Kidney epithelial cell (primary cell): Measurements from ENCODE around the gene SLC17A5. TPM values are rescaled to one million over a fixed set of nuclear protein-coding genes. Genes with fewer than 3 reads are reported as not detected.
A peak's percentile ranks its signal among the peaks of the same experiment; 100 is the strongest.
"Not testable (repeated sequence)": the region's sequence is repeated elsewhere in the genome, so short reads cannot be mapped to it uniquely, and the experiment has no call there.

Source experiments
- DNase-seq: peaks from one replicate; pipeline ENCODE4 v3.0.0-alpha.2; 2010; ENCODE audit warnings: low read depth
- H3K27me3 ChIP-seq: 2 replicates; pipeline ENCODE4 v1.6.0; 2011; ENCODE audit warnings: low read length; ENCODE audit not compliant: control insufficient read depth, insufficient read depth
- H3K36me3 ChIP-seq: 2 replicates; pipeline ENCODE4 v1.5.1; 2011; ENCODE audit warnings: low read length; ENCODE audit not compliant: control insufficient read depth, insufficient read depth
- H3K4me3 ChIP-seq: 2 replicates; pipeline ENCODE4 v1.5.1; 2011; ENCODE audit warnings: low read depth, mild to moderate bottlenecking, control low read depth, low read length
- CTCF ChIP-seq: IDR thresholded peaks from 2 replicates; pipeline ENCODE4 v1.5.1; 2011; ENCODE audit warnings: mild to moderate bottlenecking, moderate library complexity, low read length, control low read depth, inconsistent platforms; ENCODE audit not compliant: insufficient read depth, poor library complexity, severe bottlenecking
- total RNA-seq: library from RNA; depleted of rRNA; stranded (reverse); fragments of >200 nt; gene quantifications from 2 replicates; pipeline ENCODE4 v1.2.3, GENCODE V29; 2015

The SLC17A5 gene
- total RNA-seq, 1 donor from 2014 or later = 22.5 TPM

DNA sequence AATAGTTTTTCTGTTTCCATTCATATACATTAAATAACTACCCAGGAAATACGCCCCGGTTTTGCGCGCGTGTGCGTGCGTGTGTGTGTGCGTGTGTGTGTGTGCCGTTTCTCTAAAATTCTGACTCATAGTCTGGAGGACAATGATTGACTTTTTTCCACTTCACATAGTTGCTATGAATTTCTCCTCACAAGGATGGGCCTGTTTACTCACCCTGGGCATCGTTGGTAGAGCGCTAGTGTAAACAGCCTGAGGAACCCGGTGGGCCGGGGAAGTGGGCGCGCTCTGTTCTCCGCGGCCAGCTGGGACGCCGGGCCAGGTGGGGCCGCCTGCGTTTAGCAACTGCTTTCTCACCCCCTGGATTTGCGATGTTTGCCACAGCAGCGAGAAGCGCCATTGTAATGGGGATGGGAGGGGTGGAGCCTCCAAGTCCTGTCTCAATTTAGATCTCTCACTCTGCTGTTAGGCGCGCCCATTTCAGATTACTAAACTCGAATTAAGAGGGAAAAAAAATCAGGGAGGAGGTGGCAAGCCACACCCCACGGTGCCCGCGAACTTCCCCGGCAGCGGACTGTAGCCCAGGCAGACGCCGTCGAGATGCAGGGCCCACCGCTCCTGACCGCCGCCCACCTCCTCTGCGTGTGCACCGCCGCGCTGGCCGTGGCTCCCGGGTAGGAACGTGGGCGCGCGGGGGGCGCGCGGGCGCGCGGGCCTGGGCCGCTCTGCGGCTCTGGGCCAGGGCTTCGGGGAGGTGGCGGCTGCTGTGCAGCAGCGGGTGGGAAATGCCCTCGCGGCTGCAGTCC lies 42.0 kb upstream of the SLC17A5 start, which contains the start of gene CD109:
Gene CD109, plus strand, starts transcription at position 585 of the 803 bp plus-strand sequence. Its CDS starts 13 bp downstream, at position 598.
- H3K27me3 ChIP-seq = no peaks in the 10 kb centered on the region
- peak within 1 kb of the TSS; percentile 47 for H3K4me3 ChIP-seq
- H3K36me3 ChIP-seq = no peaks in the 10 kb centered on the region
- TF ChIP-seq CTCF = no peak
- peak; percentile 28 for DNase-seq

DNA sequence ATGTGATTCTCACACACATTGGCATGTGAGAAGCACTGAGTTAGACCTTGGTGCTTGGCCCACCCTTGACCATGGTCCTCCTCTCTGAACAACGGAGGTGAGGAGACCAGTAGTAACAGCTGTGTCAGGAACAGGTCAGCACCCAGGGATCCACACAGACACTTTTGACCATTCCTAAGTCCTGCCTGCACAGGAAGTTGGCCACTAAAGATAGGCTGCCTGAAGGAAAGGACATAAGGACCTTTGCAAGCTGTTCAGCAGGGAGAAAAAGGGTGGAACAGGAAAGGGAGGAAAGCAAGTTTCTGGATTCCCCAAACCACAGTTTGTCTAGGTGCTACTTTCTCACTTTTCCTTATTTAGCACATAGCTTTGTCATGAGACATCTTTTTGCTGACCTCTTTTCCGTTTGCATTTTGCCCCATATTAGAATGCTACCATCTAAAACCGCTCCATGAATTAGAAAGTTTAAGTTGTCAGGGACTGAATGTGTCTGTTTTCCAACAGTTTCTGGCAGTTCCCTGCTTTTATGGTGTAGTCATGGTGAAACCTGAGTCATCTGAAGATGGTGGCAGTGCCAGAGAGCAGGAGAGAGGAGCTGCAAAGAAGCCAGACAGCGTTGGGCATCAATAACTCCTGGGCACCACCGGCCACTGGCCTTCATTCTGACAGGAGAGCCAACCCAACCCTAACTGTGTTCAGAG lies 41.1 kb upstream of the SLC17A5 start:
- peak; percentile 10 for DNase-seq
- no peaks in the 10 kb centered on the region for H3K27me3 ChIP-seq
- no peak overlapping the region for H3K4me3 ChIP-seq
- H3K36me3 ChIP-seq = no peaks in the 10 kb centered on the region
- TF ChIP-seq CTCF = no peak

GRCh38 chr6:73691512-73691911 lies 37.7 kb upstream of the SLC17A5 start:
- Histone ChIP-seq H3K36me3 (no peaks in the 10 kb centered on the region), H3K4me3 (no peak overlapping the region), H3K27me3 (no peaks in the 10 kb centered on the region)
- no peak for TF ChIP-seq CTCF
- peak; percentile 14 for DNase-seq

DNA sequence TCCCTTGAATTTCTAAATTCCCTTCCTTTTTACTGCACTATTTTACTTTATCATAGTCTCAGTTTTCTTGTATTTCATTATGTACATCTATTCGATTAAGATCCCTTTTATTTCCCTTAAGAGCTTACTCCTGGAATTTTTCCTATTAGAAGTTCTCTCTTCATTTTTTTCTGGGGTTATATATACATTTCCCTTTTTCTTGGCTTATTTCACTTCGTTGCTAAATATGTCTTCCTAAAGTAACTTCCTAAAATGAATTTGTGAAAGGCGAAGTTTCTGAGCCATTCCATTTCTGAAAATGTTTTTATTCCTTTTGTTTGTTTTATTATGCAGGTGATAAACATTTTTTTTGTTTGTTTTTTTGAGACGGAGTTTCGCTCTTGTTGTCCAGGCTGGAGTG lies 36.3 kb upstream of the SLC17A5 start:
- Histone ChIP-seq H3K27me3 (no peaks in the 10 kb centered on the region), H3K36me3 (no peaks in the 10 kb centered on the region), H3K4me3 (no peak overlapping the region)
- no peak for TF ChIP-seq CTCF
- DNase-seq = no peak

DNA sequence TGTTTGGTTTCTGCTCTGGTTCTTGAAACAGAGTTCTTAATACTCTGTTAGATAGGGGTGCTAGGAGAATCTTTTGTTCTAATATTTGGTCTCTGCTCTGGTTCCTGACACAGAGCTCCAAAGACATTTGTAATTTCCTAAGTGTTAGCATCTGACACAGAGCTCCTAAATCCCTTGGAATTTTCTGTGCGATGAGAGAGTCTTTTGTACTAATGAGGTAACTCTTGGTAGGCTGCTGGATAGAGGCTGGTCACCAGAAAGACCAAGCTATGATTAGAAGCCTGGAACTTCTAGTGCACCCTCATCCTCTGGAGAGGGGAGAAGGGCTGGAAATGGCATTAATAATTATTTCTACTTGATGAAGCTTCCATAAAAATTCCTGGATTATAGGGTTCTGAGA lies 34.6 kb upstream of the SLC17A5 start:
- no peaks in the 10 kb centered on the region for H3K36me3 ChIP-seq
- TF ChIP-seq CTCF = no peak
- no peak overlapping the region for H3K4me3 ChIP-seq
- no peak for DNase-seq
- no peaks in the 10 kb centered on the region for H3K27me3 ChIP-seq

GRCh38 chr6:73683574-73683973 lies 29.8 kb upstream of the SLC17A5 start:
- H3K4me3 ChIP-seq, H3K36me3 ChIP-seq, DNase-seq, H3K27me3 ChIP-seq: not testable (repeated sequence)
